Testis (tissue), 2 donors: ENCODE data around the gene MTCL3.

Experiments
- POLR2A ChIP-seq: fragments of 450-650 bp; IDR thresholded peaks from one replicate; pipeline ENCODE4 v1.6.1; 2017; ENCODE audit warnings: antibody characterized with exemption, mild to moderate bottlenecking, moderate library complexity
- TF ChIP-seq, protein P1 (sequence below), 3 experiments: fragments of 450-650 bp in 2 of 3; fragments of 200-600 bp in 1 of 3; sonication (generic) in 1 of 3; IDR thresholded peaks; one replicate each; pipeline ENCODE4 v1.5.1; 2016 to 2019; ENCODE audit warnings: antibody characterized with exemption in 3 of 3, mild to moderate bottlenecking in 2 of 3, moderate library complexity in 1 of 3

DNA sequence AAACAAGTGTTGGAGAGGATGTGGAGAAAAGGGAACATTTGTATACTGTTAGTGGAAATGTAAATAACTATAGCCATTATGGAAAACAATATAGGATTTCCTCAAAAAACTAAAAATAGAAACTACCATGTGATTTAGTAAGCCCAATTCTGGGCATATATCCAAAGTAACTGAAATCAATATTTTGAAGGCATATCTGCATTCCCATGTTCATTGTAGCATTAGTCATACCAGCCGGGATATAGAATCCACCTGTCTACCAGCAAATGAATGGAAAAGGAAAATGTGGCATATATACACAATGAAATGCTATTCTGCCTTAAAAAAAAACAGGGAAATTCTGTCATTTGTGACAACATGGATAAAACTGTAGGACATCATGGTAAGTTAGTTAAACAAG, 42.5 kb upstream of the MTCL3 start:
- TF ChIP-seq, protein P1, sequence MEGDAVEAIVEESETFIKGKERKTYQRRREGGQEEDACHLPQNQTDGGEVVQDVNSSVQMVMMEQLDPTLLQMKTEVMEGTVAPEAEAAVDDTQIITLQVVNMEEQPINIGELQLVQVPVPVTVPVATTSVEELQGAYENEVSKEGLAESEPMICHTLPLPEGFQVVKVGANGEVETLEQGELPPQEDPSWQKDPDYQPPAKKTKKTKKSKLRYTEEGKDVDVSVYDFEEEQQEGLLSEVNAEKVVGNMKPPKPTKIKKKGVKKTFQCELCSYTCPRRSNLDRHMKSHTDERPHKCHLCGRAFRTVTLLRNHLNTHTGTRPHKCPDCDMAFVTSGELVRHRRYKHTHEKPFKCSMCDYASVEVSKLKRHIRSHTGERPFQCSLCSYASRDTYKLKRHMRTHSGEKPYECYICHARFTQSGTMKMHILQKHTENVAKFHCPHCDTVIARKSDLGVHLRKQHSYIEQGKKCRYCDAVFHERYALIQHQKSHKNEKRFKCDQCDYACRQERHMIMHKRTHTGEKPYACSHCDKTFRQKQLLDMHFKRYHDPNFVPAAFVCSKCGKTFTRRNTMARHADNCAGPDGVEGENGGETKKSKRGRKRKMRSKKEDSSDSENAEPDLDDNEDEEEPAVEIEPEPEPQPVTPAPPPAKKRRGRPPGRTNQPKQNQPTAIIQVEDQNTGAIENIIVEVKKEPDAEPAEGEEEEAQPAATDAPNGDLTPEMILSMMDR (IDR thresholded peaks at IDR 0.05): no peak
- no peak for TF ChIP-seq POLR2A
